Caco-2 (cell line): Measurements from ENCODE around the gene ZBTB39. TPM values are rescaled to one million over a fixed set of nuclear protein-coding genes. Genes with fewer than 3 reads are reported as not detected.

Experiments
- BruUV-seq: library from RNA; stranded (reverse); fragments of 400-500 nt; replicated peaks from 2 replicates; lab custom pipeline; 2021; lab: Mats Ljungman, UMichigan
- CTCF ChIA-PET: fragments of 300-600 bp; sonication (Branson Sonifier 250); formaldehyde crosslinking; loops from one replicate; lab custom pipeline; 2022; ENCODE audit warnings: antibody characterized with exemption; lab: Charles Lee
- POLR2A ChIA-PET: fragments of 300-600 bp; sonication (Branson Sonifier 250); formaldehyde crosslinking; loops from one replicate; lab custom pipeline; 2022; ENCODE audit warnings: antibody characterized with exemption; lab: Charles Lee
- DNase-seq, 2 experiments: peaks; one replicate each; pipeline versions ENCODE4 v3.0.0 to v3.0.0-alpha.2; 2020 to 2022
- H3K27me3 ChIP-seq: replicated peaks from 2 replicates; pipeline ENCODE4 v1.6.0; 2011; ENCODE audit warnings: low read length; ENCODE audit not compliant: control insufficient read depth, insufficient read depth
- H3K36me3 ChIP-seq: 2 replicates; pipeline ENCODE4 v1.5.1; 2011; ENCODE audit warnings: low read length; ENCODE audit not compliant: control insufficient read depth, insufficient read depth
- H3K4me1 ChIP-seq: fragments of 250-450 bp; sonication (Bioruptor Pico); 2 replicates; pipeline ENCODE4 v1.5.1; 2020; ENCODE audit warnings: mild to moderate bottlenecking
- H3K4me3 ChIP-seq: 2 replicates; pipeline ENCODE4 v1.5.1; 2011; ENCODE audit warnings: low read depth, mild to moderate bottlenecking, control low read depth, low read length
- H3K9me3 ChIP-seq: fragments of 250-450 bp; sonication (Bioruptor Pico); 2 replicates; pipeline ENCODE4 v1.5.1; 2020; ENCODE audit warnings: mild to moderate bottlenecking, moderate library complexity
- H3K27ac Mint-ChIP-seq: one replicate; pipeline ENCODE4 v1.8.0; 2022; ENCODE audit warnings: mixed read lengths; ENCODE audit not compliant: unreplicated experiment
- H3K27me3 Mint-ChIP-seq: one replicate; pipeline ENCODE4 v1.8.0; 2022; ENCODE audit warnings: mixed read lengths; ENCODE audit not compliant: insufficient read depth, unreplicated experiment
- H3K36me3 Mint-ChIP-seq: one replicate; pipeline ENCODE4 v1.8.0; 2022; ENCODE audit warnings: mild to moderate bottlenecking, mixed read lengths; ENCODE audit not compliant: insufficient read depth, unreplicated experiment
- H3K4me1 Mint-ChIP-seq: one replicate; pipeline ENCODE4 v1.8.0; 2022; ENCODE audit warnings: low read depth, mixed read lengths; ENCODE audit not compliant: unreplicated experiment
- H3K4me3 Mint-ChIP-seq: one replicate; pipeline ENCODE4 v1.8.0; 2022; ENCODE audit warnings: mild to moderate bottlenecking, moderate library complexity, mixed read lengths; ENCODE audit not compliant: unreplicated experiment
- H3K9me3 Mint-ChIP-seq: one replicate; pipeline ENCODE4 v1.8.0; 2022; ENCODE audit warnings: mixed read lengths; ENCODE audit not compliant: unreplicated experiment
- intact Hi-C: fragments of 100-400 bp; cut with micrococcal nuclease; formaldehyde crosslinking; loops from one replicate; pipeline ENCODE4 v1.10.0; 2022; ENCODE audit not compliant: unreplicated experiment
- total RNA-seq: library from RNA; stranded (reverse); gene quantifications from 2 replicates; pipeline ENCODE4 v1.2.3, GENCODE V29; 2022
- TF ChIP-seq, protein P1 (sequence below), 2 experiments: fragments of 200-600 bp in 1 of 2; IDR thresholded peaks; 1 replicate in 1 of 2; 2 replicates in 1 of 2; pipeline versions ENCODE4 v1.5.1 to v1.8.0; 2011 to 2022; ENCODE audit warnings: antibody characterized with exemption in 1 of 2, control low read depth in 1 of 2, inconsistent platforms in 1 of 2, low read depth in 1 of 2, low read length in 1 of 2, mild to moderate bottlenecking in 1 of 2, moderate library complexity in 1 of 2; ENCODE audit not compliant: insufficient read depth in 1 of 2, severe bottlenecking in 1 of 2, unreplicated experiment in 1 of 2

ZBTB39 gene
- total RNA-seq, 1 experiment from 2014 or later, result 12.8 TPM

DNA sequence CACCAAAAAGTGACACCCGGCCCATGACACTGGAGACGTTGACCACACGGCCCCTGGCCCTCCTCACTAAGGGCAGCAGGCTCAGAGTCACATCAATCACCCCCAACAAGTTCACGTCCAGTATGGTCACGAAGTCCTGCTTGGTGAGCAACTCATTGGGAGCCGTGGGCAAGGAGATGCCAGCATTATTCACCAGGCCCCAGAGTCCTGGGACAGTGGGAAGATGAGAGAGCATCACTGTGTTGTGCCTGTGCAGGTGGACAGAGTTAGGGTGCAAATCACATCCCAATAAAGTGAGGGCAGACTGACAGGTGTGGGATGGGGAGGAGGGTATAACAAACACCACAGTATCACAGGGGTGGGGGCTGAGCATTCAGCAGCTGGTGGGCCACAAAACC is 51.4 kb downstream of the ZBTB39 start:
- peaks cover 13% of the 10 kb centered on the region for H3K4me1 Mint-ChIP-seq
- no peaks in the 10 kb centered on the region for H3K9me3 Mint-ChIP-seq

DNA sequence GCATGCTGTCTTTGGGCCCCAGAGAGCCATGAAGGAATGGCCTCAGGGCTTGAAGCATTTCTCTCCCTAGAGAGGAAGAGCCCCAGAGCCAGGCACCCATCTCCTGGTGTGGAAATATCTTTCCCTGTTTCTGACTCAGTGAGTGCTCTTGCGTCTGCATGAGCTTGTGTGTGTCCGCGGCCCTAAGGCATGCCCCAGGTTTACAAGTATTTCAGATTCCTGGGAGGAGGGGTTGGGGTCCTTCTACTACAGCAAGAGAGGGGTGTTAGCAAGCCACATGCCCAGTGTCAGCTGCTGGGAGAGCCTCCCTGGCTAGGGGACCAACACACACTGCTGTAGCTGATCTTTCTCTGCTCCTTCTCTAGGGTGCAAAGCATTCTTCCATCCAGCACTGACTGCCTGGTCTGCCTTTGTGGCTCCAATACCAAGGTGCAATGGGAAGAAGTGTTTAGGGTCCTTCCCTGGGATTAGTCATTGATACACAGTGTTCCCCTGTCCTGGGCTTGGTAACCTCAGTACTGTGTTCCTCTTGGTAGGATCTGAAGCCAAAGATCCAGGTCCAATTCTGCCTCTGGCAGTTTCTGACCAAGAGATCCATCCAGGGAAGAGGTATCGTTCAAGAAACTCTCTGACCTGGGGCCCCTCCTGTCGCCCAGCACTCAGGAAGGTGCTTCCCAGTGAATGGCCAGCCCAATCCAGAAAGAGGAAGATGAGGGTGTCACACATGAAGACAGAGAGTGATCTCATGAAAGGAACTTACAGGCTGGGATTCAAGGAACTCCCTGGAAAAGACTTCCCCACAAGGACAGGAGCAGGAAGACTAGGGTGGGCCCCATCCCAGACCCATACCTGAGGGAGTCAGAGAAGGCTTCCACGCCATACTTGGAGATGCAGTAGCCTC is 52.0 kb downstream of the ZBTB39 start:
- Mint-ChIP-seq H3K36me3 (no peaks in the 10 kb centered on the region), H3K27me3 (no peaks in the 10 kb centered on the region), H3K4me3 (no peak overlapping the region), H3K27ac (no peak overlapping the region), H3K9me3 (no peaks in the 10 kb centered on the region), H3K4me1 (peaks cover 13% of the 10 kb centered on the region)
- CTCF ChIA-PET, result no interaction called here
- Histone ChIP-seq H3K9me3 (no peaks in the 10 kb centered on the region), H3K27me3 (no peaks in the 10 kb centered on the region), H3K4me1 (peaks cover 12% of the 10 kb centered on the region; the same call in 1 of the 2 replicates), H3K4me3 (no peak overlapping the region), H3K36me3 (no peaks in the 10 kb centered on the region)
- intact Hi-C loops, result no loop called here
- DNase-seq, result no peak
- TF ChIP-seq, protein P1, sequence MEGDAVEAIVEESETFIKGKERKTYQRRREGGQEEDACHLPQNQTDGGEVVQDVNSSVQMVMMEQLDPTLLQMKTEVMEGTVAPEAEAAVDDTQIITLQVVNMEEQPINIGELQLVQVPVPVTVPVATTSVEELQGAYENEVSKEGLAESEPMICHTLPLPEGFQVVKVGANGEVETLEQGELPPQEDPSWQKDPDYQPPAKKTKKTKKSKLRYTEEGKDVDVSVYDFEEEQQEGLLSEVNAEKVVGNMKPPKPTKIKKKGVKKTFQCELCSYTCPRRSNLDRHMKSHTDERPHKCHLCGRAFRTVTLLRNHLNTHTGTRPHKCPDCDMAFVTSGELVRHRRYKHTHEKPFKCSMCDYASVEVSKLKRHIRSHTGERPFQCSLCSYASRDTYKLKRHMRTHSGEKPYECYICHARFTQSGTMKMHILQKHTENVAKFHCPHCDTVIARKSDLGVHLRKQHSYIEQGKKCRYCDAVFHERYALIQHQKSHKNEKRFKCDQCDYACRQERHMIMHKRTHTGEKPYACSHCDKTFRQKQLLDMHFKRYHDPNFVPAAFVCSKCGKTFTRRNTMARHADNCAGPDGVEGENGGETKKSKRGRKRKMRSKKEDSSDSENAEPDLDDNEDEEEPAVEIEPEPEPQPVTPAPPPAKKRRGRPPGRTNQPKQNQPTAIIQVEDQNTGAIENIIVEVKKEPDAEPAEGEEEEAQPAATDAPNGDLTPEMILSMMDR (IDR thresholded peaks at IDR 0.05; ENCODE audit: insufficient read depth in 1 of 2, low read depth in 1 of 2, low read length in 1 of 2, severe bottlenecking in 1 of 2, unreplicated experiment in 1 of 2), result no peak
- BruUV-seq, result no TSS peak
- POLR2A ChIA-PET, result no interaction called here

More for the DNA sequence above, 51.4 kb downstream of the ZBTB39 start:
- H3K4me3 ChIP-seq, result no peak overlapping the region
- BruUV-seq, result no TSS peak
- Mint-ChIP-seq H3K4me3 (no peak overlapping the region), H3K36me3 (no peaks in the 10 kb centered on the region), H3K27me3 (no peaks in the 10 kb centered on the region), H3K27ac (no peak overlapping the region)
- H3K36me3 ChIP-seq, result no peaks in the 10 kb centered on the region
- ChIA-PET CTCF (no interaction called here), POLR2A (no interaction called here)
- intact Hi-C loops, result no loop called here
- peaks cover 12% of the 10 kb centered on the region; the same call in 1 of the 2 replicates for H3K4me1 ChIP-seq
- DNase-seq, result no peak
- no peaks in the 10 kb centered on the region for H3K9me3 ChIP-seq
- TF ChIP-seq, protein P1 (IDR thresholded peaks at IDR 0.05; ENCODE audit: insufficient read depth in 1 of 2, low read depth in 1 of 2, low read length in 1 of 2, severe bottlenecking in 1 of 2, unreplicated experiment in 1 of 2), result no peak
- no peaks in the 10 kb centered on the region for H3K27me3 ChIP-seq

DNA sequence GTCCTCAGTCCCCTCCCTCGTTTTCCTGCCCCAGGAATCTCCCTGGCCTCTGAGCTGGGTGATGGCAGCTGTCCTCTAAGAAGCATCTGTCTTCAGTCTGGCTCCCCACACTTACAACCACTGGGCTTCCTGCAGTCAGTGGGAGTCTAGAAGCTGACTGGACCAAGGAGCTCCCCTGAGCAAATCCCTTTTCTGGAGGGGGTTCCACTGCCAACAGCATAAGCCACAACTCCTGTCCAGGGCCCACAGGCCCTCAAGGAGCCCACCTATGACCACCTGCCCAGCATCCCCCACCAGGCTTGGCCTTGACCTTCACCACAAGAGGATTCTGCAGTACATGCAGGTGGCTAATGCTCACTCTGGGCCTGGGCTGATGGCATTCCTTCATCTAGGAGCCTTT is 53.0 kb downstream of the ZBTB39 start:
- no TSS peak for BruUV-seq
- Histone ChIP-seq H3K9me3 (no peaks in the 10 kb centered on the region), H3K4me3 (no peak overlapping the region), H3K36me3 (no peaks in the 10 kb centered on the region), H3K27me3 (no peaks in the 10 kb centered on the region), H3K4me1 (peaks cover 12% of the 10 kb centered on the region; the same call in 1 of the 2 replicates)
- Mint-ChIP-seq H3K27me3 (no peaks in the 10 kb centered on the region), H3K4me3 (no peak overlapping the region), H3K4me1 (peaks cover 13% of the 10 kb centered on the region), H3K9me3 (no peaks in the 10 kb centered on the region), H3K36me3 (no peaks in the 10 kb centered on the region), H3K27ac (no peak overlapping the region)
- intact Hi-C loops, result no loop called here
- ChIA-PET CTCF (no interaction called here), POLR2A (no interaction called here)
- TF ChIP-seq, protein P1 (IDR thresholded peaks at IDR 0.05; ENCODE audit: insufficient read depth in 1 of 2, low read depth in 1 of 2, low read length in 1 of 2, severe bottlenecking in 1 of 2, unreplicated experiment in 1 of 2), result no peak
- DNase-seq, result no peak
